Central memory CD4-positive, alpha-beta T cell (primary cell): ENCODE measurements around the gene RFX2.
"Not testable (repeated sequence)": the region's sequence is repeated elsewhere in the genome, so short reads cannot be mapped to it uniquely, and the experiment has no call there.

ENCODE experiments used
- DNase-seq: peaks from one replicate; pipeline ENCODE4 v3.0.0; 2022
- total RNA-seq, 3 experiments: gene quantifications; one replicate each; lab custom pipeline; 2026; lab: John Stamatoyannopoulos, UW

Gene RFX2
- 2.9 to 4.6 (median 3.7) reads per million in 3 experiments for total RNA-seq

DNA sequence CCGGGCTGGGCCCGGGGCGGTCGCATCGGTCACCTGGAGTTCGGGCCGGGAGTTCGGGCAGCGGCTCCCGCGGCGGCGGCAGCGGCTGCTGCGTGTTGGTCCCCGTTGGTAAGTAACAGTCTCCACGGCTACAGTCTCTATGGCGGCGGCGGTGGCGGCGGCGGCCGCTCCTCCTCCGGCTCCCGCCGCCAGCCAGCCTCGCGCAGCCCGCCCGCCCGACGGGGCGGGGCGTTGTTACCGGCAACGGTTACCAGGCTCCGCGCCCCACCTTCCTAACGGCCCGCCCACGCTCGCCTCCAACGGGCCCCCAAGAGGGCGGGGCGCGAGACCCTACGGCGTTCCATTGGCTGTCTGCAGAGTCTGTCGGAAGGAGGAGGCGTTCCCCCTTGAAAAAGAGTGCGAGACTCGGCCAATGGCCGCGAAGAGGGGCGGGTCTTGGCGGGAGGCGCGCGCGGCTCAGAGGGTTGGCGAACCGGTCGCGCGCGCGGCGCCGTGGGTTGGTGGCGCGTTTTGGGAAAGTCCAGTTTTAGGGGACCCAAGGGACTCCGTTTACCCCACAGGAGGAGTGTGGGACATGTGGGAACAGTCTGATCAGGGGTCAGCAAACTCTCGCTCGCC lies at the start of gene RFX2:
RFX2 (minus strand) TSS at position 141 of the 618 bp plus-strand sequence. CDS start 63,004 bp downstream, outside the sequence.
- peak; percentile 99 for DNase-seq

DNA sequence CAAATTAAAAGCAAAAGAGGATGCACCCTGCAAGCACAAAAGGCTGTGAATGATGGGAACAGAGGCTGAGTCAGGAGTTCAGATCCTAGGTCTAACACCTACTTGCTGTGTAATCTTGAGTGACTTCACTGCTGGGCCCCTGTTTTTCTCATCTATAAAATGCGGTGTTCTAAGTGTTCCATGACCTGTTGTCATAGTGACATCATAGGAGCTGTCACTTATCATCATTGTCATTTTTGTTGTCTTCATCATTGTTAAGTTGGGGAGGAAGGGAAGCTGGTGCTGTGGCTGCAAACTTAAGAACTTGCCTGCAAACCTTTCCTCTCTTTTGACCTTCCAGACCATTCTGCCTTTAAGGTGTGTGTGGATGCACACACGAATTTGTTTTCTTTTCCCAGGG lies 45.7 kb upstream of the RFX2 start:
- no peak for DNase-seq

DNA sequence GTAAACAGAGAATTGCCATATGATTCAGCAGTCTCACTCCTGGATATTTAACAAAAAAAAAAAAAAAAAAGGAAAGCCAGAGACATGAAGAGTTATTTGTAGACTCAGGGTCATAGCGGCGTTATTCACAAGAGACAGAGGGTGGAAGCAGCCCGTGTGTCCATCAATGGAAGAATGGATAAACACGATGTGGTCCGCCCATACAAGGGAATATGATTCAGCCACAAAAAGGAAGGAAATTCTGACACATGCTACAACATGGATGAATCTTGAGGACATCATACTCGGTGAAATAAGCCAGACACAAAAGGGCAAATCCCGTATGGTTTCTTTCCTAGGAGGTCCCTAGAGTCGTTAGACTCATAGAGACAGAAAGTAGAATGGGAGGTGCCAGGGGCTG lies 40.0 kb upstream of the RFX2 start:
- DNase-seq = no peak

DNA sequence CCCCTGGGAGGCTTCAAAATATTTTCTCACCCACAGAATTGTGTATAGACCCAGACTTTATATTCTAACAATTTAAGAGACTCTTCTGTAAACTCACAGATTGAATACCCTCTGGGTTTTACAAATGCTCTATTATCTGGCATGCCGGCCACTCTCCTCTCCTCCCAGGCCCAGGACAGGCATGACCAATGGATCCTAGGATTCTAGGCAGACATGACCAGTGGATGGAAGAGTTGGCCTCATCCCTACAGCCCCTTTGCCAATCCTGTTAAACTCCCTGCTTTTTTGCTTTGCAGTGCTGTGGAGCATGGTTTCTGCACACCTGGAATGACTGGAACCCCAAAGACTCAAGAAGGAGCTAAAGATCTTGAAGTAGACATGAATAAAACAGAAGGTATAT lies 30.9 kb upstream of the RFX2 start:
- DNase-seq = no peak

DNA sequence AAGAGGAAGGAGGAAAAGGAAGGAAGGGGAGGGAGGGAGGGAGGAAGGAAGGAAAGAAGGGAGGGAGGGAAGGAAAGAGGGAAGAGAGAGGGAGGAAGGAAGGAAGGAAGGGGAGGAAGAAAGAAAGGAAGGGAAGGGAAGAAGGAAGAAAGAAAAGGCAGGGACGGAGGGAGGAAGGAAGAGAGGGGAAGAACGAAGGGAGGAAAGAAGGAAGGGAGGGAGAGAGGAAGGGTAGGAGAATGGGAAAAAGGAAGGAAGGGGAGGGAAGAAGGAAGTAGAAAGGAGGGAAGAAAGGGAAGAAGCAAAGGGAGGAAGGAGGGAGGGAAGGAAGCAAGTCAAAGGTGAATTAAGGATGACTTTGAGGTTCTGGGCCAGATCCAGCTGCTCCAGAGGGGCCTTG lies 28.2 kb upstream of the RFX2 start:
- no peak for DNase-seq

DNA sequence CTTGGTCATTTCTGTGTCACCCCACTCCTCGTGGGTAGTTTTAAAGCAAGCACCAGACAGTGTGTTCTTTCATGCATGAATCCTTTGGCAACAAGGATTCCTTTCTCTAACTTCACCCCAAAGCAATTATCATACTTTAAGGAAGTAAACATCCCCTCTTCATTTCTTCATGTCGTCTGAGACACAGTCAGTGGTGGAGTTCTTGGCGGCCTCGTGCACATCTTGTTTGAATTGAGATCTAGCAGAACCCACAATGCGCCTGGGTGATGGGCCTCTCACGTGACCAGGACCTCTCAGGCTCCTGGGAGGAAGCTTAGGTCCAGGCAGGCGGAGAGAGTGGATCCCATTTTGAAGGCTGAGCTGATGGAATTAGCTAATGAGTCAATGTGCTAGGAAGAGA lies 27.8 kb upstream of the RFX2 start:
- no peak for DNase-seq

DNA sequence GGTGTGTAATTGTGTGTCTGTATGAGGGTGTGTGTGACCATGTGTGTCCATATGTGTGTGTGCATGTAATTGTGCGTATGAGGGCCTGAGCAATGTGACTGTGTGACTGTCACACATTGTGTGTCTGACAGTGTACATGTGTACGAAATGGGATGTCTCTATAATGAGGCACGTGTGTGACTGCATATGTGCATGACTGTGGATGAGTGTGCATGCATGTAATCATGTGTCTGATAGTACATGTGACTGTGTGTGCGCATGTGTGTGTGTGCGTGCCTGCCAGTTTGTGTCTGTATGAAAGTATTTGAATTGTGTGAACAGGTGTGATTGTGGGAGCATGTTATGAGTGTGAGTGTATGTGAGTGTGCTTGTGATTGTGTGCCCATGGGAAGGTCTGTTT lies 22.9 kb upstream of the RFX2 start:
- DNase-seq = no peak

DNA sequence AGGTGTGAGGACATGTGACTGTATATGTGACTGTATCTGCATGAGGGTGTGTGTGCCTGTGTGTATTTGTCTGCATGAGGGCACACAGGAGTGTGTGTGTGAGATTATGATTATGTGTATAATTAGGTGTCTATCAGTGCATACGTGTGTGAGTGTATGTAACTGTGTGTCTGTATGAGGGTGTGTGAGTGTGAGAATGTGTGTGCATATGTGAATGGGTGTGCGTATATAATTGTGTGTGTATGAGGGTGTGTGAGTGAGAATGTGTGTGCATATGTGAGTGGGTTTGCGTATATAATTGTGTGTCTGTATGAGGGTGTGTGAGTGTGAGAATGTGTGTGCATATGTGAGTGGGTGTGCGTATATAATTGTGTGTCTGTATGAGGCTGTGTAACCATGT lies 22.2 kb upstream of the RFX2 start:
- no peak for DNase-seq

DNA sequence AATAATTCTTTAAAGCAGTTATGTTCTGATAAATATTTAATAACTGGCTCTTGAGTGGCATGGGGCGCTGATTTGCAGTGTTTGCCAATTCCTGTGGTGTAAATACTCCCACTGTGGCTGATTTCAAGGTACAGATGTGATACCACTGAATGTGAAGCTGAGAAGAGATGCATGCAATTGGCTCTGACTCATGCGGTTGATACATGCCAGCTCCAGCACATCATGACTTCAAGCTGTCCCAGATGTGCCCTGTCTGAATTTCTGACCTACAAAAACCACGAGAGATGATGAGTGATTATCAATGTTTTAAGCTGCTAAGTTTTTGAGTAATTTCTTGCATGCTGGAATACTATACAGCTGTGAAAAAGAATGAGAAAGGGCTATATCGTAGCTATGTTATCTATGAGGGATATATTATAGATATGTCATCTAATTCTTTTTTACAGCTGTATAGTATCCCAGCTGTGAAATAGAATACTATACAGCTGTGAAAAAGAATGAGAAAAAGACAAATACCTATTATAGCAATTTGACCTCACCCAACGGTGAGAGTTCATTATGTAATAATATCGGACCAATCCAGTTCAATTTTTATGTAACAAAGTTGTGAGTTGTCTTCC lies 17.5 kb upstream of the RFX2 start:
- no peak for DNase-seq

DNA sequence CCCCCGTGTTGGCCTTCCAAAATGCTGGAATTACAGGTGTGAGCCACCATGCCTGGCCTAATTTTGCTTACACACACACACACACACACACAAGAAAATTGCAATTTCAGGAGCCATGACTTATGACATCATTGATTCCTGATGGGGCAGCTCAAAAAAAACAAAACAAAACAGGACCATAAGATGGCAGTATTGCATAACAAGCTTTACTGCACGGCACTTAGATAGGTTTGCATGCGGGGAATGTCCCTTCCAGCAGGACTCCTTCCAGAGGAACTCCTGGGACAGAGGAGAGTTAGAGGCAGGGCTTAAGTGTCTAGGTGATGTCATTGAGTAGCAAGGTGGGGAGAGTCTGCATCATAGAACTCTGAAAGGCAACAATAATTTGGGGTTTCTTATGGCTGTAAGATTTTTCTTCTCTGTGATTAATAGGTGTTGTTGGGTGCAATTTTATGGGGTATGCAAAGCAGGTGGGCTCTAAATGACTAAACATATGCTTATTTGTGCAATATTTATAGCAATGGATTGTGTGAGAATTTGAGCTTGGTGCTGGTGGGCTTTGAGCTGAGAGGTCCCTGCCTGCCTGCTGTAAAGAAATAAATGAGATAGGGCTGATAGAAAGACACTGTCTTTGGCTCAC lies 16.2 kb upstream of the RFX2 start:
- DNase-seq = peak; percentile 25

DNA sequence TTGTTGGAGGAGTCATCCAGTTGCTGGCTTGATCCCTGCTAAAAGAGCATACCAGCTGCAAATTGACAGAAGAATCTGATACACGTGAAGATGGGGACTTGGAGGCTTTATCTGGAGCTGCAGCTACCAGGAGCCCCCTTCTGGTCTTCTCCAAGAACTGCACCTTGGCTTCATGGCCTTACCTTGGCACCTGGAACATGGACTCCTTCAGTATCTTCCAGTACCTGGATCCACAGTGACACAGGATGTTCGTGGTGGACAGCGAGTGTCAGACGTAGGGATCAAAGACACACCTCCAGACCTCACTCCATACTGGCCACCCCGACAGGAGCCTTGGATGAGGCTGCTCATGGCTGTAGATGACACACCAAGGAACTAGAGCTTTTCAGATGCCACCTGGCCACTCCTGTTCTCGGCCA lies 15.3 kb upstream of the RFX2 start:
- DNase-seq = peak; percentile 65

DNA sequence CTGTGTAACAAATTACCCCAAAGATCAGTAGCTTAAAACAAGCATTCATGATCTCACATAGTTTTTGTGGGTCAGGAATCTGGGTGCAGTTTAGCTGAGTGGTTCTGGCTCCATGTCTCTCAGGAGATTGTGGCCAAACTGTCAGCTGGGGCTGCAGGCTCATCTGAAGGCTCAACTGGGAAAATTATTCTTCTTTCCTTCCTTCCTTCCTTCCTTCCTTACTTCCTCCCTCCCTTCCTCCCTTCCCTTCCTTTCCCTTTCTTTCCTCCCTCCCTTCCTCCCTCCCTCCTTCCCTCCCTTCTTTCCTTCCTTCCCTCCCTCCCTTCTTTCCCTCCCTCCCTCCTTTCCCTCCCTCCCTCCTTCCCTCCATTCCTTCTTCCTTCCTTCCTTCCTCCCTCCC lies 8.7 kb upstream of the RFX2 start:
- no peak for DNase-seq

DNA sequence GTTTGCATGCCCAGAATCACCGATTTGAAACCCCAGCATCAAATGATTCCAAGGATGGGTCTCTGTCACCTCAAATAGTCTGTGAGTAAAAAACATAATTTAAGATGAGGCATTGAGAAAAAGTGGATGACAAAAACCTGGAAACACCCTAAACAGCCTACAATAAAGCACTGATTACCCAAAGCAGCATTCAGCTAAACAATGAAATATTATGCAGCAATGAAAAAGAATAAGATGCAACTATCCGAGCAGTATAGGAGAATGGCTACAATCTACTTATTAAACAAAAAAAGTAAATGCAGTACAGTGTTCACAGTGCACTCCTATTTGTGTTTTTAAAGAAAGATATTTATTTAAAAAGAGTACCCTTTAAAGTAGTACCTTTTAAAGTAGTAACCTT lies 7.7 kb upstream of the RFX2 start:
- no peak for DNase-seq

DNA sequence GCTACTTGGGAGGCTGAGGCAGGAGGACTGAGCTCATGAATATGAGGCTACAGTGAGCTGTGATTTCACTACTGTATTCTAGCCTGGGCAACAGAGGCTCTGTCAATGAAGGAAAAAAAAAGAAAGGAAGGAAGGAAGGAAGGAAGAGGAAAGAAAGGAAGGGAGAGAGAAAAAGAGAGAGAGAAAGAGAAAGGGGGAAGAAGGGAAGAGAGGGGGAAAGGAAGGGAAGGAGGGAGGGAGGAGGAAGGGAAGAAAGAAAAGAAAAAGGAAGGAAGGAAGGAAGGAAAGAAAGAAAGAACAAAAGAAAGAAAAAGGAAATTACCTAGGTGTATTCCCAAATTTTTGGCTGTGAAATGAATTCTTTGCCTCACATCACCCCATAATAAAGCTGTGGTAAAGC lies 7.2 kb upstream of the RFX2 start:
- no peak for DNase-seq

DNA sequence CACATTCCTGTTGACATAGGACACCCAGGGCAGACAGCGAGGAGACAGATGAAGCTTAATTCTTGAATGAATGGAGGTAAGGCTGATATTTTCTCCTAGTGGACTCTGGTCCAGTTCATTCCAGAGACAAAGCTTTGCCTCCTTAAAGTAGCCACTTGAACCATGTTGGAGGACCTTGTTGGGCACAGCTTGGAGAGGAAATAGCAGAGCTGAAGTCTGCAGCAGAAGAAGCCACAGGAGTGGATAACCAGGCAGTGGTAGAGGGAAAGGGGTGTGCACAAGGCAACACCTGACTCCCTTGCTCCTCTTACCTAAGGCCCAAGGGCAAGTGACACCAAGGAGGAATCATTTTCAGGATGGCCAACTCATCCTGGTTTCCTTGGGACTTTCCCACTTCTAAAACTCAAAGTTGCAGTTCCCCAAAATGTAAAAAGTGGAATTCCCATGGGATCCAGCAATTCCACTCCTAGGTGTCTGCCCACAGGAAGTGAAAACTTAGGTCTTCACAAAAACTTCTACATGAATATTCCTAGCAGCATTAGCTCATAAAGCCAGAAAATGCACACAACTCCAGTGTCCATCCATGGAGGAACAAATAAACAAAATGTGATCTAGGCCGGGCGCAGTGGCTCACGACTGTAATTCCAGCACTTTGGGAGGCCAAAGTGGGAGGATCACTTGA lies 6.6 kb upstream of the RFX2 start:
- no peak for DNase-seq

DNA sequence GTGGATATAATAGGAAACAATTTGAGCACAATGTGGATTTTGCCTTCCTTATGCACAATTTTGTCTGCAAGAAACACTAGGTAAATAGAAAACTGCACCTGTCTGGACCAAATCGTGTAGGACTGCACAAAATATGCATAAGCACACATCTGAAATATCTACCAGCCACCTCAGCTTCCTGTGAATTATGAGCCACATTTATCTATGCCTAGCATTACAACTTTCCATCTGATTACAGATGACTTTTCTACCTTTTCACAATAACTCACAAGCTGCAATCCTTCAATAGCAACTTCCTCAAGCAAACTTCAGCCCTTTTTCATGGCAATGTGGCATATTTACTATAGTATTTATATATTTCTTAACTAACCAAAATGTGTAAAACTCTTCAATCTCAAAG lies 5.7 kb upstream of the RFX2 start:
- DNase-seq = no peak

DNA sequence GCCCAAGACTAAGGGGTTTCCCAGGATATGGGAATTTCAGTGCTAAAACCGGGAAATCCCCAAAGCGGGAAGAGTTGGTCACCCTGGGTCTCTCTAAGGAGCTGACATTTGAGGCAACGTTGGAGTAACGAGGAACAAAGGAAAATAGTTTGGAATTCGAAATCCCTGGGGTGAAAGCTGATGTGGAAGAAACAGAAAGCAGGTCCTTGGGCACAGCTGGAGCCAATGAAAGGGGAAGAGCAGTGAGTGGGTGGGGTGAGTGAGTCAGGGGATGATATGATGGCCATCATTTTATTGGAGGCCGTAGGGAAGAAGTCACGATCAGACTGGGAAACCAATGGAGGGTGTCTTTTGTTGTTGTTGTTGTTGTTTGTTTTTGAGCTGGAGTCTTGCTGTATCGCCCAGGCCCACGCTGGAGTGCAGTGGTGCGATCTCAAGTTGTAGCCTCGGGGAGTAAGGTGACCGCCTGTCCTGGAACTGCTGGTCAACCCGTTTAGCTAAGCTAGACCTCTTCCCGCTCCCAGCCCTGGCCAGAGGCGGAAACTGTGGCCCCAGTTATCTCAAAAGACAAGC lies 3.4 kb upstream of the RFX2 start:
- no peak for DNase-seq

DNA sequence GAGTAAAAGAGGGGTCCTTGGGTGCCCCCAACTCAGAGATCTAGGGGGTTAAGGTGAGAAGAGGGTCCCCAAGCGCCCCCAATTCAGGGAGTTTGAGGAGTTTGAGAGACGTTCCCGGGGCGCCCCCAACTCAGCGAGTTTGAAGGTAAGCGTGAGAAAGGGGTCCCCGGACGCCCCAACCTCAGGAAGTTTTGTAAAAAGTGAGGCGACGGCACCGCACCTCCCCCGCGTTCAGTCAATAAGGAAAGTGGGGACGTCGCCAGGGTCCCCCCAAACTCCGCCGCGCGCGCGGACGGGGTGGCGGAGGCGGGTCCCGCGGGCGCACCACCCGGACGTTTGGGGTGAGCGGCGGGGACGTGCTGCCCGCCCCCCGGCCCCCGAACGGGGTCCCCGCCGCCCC lies 353 bp downstream of the RFX2 start:
- no peak for DNase-seq

DNA sequence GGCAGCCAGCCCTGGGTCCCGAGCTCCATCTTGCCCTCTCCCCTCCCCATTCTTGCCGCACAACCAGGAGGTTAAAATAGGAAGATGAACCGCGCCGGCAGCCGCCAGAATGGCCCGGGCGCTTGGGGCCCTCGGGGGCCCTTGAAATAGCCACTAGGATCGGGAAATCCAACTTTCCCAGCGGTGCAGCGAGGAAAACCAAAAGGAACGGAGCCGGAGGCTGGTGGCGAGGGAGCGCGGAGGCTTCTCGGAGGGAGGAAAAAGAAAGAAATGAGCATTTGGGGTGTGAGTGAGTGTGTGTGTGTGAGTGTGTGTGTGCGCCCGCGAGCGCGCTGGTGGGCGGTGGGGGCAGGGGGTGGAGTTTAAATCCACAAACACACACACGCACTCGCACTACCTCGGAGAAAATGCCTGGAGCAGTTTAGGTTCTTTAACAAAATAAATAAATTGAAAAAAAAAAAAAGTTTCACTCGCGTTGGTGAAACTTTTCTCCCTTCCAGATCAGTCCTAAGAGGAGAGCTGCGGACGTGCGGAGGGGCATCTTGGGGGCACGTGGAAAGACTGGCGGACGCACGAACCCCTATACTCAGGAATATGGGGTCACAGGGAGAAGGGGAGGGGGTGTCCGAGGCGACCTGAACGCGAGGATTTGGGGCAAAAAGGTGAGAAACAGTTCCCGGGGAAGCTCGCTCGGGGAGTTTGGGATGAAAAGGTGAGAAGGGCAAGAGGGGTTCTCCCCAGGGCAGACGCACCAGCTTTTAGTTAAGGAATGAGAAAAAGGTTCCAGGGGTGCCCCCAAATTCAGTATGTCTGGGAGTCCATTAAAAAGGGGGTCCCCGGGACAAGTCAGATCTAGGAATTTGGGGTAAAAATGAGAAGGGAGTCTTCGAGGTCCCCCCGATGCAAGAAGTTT lies 1.3 kb downstream of the RFX2 start:
- DNase-seq = peak; percentile 62

DNA sequence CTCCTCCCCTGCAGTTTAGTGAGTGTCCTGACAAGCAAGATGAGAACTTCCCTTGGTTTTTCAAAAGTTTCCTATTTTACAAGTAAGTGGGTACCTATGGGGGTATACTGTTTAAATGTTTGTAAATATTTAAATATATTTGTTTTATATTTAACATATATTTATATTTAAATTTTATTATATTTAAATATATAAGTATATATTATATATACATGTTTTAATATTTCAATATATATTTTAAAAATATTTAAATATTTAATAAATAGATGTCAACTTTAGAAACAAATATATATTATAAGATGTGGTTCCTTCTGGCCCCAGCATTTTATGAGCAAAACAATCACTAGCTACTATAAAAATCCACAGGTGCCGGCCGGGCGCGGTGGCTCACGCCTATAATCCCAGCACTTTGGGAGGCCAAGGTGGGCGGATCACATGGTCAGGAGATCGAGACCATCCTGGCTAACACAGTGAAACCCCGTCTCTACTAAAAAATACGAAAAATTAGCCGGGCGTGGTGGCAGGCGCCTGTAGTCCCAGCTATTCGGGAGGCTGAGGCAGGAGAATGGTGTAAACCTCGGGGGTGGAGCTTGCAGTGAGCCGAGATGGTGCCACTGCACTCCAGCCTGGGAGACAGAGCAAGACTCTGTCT lies 3.5 kb downstream of the RFX2 start:
- not testable (repeated sequence) for DNase-seq

DNA sequence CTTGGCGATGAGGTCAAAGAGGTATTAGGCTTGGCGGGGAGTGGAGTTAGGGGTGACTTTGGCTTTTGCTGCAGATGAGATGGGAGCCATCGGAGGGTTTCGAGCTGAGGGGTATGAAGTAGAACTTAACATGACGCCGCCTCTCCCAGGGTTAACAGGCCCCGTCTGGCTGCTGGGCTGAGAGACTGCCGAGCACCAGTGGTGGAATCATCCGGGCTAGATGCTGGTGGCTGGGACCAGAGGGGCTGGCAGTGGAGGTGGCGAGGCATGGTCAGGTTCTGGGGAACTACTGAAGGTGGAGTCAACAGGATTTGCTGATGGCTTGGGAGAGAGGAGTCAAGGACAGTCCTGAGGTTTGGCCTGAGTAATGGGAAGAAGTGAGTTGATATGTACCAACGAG lies 4.9 kb downstream of the RFX2 start:
- no peak for DNase-seq

DNA sequence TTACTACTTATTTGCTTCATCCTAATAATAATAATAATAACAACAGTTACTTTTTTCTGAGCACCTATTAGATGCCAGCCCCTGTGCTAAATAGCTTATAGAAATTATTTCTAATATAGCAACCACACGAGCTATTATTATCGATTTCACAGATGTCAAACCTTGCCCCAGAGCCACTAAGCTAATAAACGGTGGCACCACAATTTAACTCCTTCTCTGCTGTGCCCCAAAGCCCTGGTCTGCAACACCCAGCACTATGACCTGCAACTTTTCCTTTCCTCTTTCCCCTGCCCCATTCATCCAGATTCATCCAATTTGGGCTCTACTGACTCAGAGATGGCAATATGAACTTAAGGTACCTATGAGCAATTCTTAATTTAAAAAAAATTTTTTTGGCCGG lies 6.4 kb downstream of the RFX2 start:
- no peak for DNase-seq
